HFFc6 (cell line): ENCODE results near the gene P2RX2. TPM values are rescaled to one million over a fixed set of nuclear protein-coding genes. Genes with fewer than 3 reads are reported as not detected.

ENCODE experiments used
- DNase-seq: peaks from one replicate; pipeline ENCODE4 v3.0.0-alpha.2; 2018
- H3K27ac Mint-ChIP-seq: 2 replicates; pipeline ENCODE4 v1.8.0; 2020; ENCODE audit warnings: mild to moderate bottlenecking, mixed read lengths
- H3K27me3 Mint-ChIP-seq: 2 replicates; pipeline ENCODE4 v1.8.0; 2021; ENCODE audit warnings: mild to moderate bottlenecking, moderate library complexity, mixed read lengths; ENCODE audit not compliant: insufficient read depth
- H3K36me3 Mint-ChIP-seq: 2 replicates; pipeline ENCODE4 v1.8.0; 2021; ENCODE audit warnings: low read depth, mixed read lengths
- H3K4me1 Mint-ChIP-seq: 2 replicates; pipeline ENCODE4 v1.8.0; 2020; ENCODE audit warnings: low read depth, mixed read lengths
- H3K4me3 Mint-ChIP-seq: 2 replicates; pipeline ENCODE4 v1.8.0; 2020; ENCODE audit warnings: mild to moderate bottlenecking, moderate library complexity, mixed read lengths
- H3K9me3 Mint-ChIP-seq: 2 replicates; pipeline ENCODE4 v1.8.0; 2020; ENCODE audit warnings: mild to moderate bottlenecking, mixed read lengths
- CTCF ChIP-seq: fragments of 200-600 bp; sonication (generic); IDR thresholded peaks from 2 replicates; pipeline ENCODE4 v1.5.0; 2021; ENCODE audit warnings: antibody characterized with exemption, mild to moderate bottlenecking
- total RNA-seq, 6 experiments: library from RNA; stranded (reverse); fragmentation: NEBNext Ultra II Directional; extraction: Animal tissue kit (Norgen Biotek cat#: 25700); gene quantifications; 2 replicates in 1 of 6; 3 replicates in 5 of 6; pipeline ENCODE4 v1.2.3, GENCODE V29; 2021

The P2RX2 gene
- total RNA-seq, 6 experiments from 2014 or later = not detected

- DNase-seq = no peak
- Mint-ChIP-seq H3K4me1 (peaks cover 13% of the 10 kb centered on the region), H3K27ac (no peak overlapping the region), H3K36me3 (no peaks in the 10 kb centered on the region), H3K4me3 (no peak overlapping the region), H3K27me3 (peaks cover 34% of the 10 kb centered on the region), H3K9me3 (peaks cover 10% of the 10 kb centered on the region)
- TF ChIP-seq CTCF = no peak
Measured at GRCh38 chr12:132608231-132609171, 10.1 kb upstream of the P2RX2 start.

GRCh38 chr12:132610051-132610759 is 8.4 kb upstream of the P2RX2 start, which contains the start of gene LRCOL1:
Gene LRCOL1 (minus strand): TSS chr12:132610582. CDS start chr12:132606251, 4,331 bp downstream.
- Mint-ChIP-seq H3K36me3 (no peaks in the 10 kb centered on the region), H3K27ac (no peak within 1 kb of the TSS), H3K9me3 (peaks cover 10% of the 10 kb centered on the region), H3K4me3 (peak within 1 kb of the TSS; percentile 82), H3K4me1 (peaks cover 13% of the 10 kb centered on the region), H3K27me3 (peaks cover 32% of the 10 kb centered on the region)
- peak; percentile 72 for DNase-seq
- no peak for TF ChIP-seq CTCF

- peaks cover 33% of the 10 kb centered on the region for H3K27me3 Mint-ChIP-seq
- peaks cover 10% of the 10 kb centered on the region for H3K9me3 Mint-ChIP-seq
- H3K4me1 Mint-ChIP-seq = peaks cover 13% of the 10 kb centered on the region
- H3K27ac Mint-ChIP-seq = no peak overlapping the region
- DNase-seq = no peak
- H3K4me3 Mint-ChIP-seq = peak overlapping the region; percentile 82
- no peaks in the 10 kb centered on the region for H3K36me3 Mint-ChIP-seq
- TF ChIP-seq CTCF = no peak
Measured at GRCh38 chr12:132610866-132611602, 7.5 kb upstream of the P2RX2 start.

- TF ChIP-seq CTCF = no peak
- H3K9me3 Mint-ChIP-seq = peaks cover 12% of the 10 kb centered on the region
- H3K27ac Mint-ChIP-seq = no peak overlapping the region
- H3K36me3 Mint-ChIP-seq = no peaks in the 10 kb centered on the region
- peaks cover 39% of the 10 kb centered on the region for H3K27me3 Mint-ChIP-seq
- no peak for DNase-seq
- H3K4me3 Mint-ChIP-seq = no peak overlapping the region
- peaks cover 9% of the 10 kb centered on the region for H3K4me1 Mint-ChIP-seq
Measured at GRCh38 chr12:132611620-132612019, 7.0 kb upstream of the P2RX2 start.

GRCh38 chr12:132614029-132614428 is 4.5 kb upstream of the P2RX2 start:
- no peak for DNase-seq
- peaks cover 22% of the 10 kb centered on the region for H3K9me3 Mint-ChIP-seq
- no peak overlapping the region for H3K4me3 Mint-ChIP-seq
- H3K4me1 Mint-ChIP-seq = peaks cover 14% of the 10 kb centered on the region
- H3K27ac Mint-ChIP-seq = no peak overlapping the region
- peaks cover 4% of the 10 kb centered on the region; the same call in 1 of the 2 replicates for H3K36me3 Mint-ChIP-seq
- TF ChIP-seq CTCF = no peak
- H3K27me3 Mint-ChIP-seq = peaks cover 37% of the 10 kb centered on the region
